ENCODE results near the gene MRPL32.
"Not testable (repeated sequence)": the region's sequence is repeated elsewhere in the genome, so short reads cannot be mapped to it uniquely, and the experiment has no call there.

The MRPL32 gene

GRCh38 chr7:42931834-42932651 lies at the start of gene MRPL32, which contains the start of gene PSMA2:
Gene MRPL32 (plus strand): TSS chr7:42932376. CDS start chr7:42932387, 11 bp downstream.
Gene PSMA2 (minus strand): TSS chr7:42932174. CDS start chr7:42932158, 16 bp downstream.
- peak within 1 kb of the TSS; percentile 60 to 93 (median 86) for H3K27ac ChIP-seq
- peak within 1 kb of the TSS; percentile 56 to 90 (median 73) for H3K4me3 ChIP-seq

DNA sequence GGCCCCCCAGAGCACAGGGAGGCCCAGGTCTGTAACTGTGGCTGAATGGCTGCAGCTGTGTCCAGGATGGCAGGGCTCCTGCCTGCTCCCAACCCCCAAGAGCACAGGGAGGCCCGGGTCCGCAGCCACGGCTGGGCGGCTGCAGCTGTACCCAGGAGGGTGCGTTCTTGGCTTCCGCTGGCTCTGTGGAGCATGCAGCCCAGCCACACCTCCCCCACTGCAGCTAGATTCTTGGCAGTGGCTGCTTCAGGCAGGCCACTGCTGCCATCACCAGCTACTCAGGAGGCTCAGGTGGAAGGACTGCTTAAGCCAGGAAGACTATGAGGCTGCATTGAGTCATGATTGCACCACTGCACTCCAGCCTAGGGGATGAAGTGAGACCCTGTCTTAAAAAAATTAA lies 48.2 kb upstream of the MRPL32 start:
- no peak overlapping the region for H3K4me3 ChIP-seq
- no peak overlapping the region for H3K27ac ChIP-seq

GRCh38 chr7:42885183-42885582 lies 47.0 kb upstream of the MRPL32 start:
- not testable (repeated sequence) for H3K4me3 ChIP-seq

DNA sequence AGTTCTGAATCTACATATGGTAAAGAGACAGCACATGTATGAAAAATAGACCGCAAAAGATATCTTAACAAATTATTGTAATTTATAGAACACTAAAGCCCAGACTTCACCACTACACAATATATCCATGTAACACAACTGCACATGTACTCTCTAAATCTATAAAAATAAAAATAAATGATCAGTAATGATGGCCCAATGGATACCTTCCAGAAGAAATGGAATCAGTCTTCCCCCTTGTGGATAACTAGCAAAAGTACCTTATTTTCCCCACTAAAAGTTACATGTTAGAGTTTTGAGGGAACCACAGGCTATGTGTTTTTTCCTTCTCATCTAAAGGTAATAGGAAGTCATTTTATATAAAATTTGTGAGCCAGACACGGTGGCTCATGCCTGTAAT lies 46.0 kb upstream of the MRPL32 start:
- Histone ChIP-seq H3K4me3 (no peak overlapping the region), H3K27ac (no peak overlapping the region)

More at GRCh38 chr7:42885183-42885582, 47.0 kb upstream of the MRPL32 start:
- not testable (repeated sequence) for H3K27ac ChIP-seq

GRCh38 chr7:42886893-42887505 lies 45.2 kb upstream of the MRPL32 start:
- Histone ChIP-seq H3K4me3 (no peak overlapping the region), H3K27ac (no peak overlapping the region)

DNA sequence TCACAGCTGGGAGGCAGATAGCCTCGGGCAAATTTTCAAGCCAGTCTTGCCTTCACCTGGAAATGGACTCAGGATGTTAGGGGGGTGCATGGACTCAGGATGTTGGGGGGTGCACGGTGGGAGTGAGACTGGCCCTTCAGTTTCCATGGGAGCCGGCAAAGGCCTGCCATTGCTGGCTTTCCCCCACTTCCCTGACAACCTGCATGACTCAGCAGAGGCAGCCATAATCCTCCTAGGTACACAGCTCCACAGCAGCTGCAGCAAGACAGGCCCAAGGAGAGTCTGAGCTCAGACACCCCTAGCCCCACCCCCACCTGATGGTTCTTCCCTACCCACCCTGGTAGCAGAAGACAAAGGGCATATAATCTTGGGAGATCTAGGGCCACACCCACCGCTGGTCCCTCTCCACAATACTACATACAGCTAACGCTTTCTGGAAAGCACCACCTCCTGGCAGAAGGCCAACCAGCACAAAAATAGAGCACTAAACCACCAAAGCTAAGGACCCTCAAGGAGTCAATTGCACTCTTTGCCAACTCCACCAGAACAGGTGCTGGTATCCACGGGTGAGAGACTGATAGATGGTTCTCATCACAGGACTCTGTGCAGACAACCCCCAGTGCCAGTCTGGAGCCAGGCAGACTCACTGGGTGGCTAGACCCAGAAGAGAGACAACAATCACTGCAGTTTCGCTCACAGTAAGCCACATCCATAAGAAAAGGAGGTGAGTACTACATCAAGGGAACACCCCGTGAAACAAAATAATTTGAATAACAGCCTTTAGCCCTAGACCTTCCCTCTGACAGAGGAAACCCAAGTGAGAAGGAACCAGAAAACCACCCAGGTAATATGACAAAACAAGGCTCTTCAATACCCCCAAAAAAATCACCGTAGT lies 38.6 kb upstream of the MRPL32 start:
- H3K4me3 ChIP-seq, result no peak overlapping the region
- no peak overlapping the region for H3K27ac ChIP-seq

DNA sequence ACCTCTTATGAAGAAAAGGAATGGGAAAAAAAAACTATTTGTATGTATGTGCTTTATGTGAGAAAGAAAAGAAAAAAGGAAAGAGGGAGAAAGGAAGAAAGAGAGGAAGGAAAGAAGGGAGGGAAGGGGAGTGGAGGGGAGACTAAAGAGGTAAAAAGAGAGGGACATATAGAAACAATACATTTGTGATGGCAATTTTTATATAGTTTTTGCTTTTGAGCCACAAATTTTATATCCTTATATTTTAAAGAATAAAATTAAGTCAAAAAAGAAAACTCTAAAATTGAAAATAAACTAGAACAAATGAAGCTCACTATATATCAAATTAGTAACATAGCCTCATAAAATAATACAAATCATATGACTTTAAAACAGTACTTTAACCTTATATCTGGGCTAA lies 31.3 kb upstream of the MRPL32 start:
- Histone ChIP-seq H3K27ac (no peak overlapping the region), H3K4me3 (no peak overlapping the region)

DNA sequence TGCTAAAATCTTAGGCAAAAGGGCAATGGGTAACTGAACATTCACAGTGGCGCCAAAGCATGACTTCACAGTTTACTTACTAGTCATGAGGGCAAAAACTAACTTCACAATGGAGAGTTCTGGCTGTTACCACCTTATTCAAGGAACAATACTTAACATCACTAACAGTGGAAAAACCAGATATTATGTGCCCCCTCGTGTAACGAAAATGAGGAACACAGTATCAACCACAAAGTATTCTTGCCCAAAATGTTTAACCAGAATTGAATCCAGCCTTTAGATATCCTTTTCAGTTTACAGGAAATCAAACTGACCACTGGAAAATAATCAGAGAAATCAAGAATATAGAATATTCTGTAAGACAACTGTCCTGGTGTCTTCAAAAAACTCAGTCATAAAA lies 29.8 kb upstream of the MRPL32 start:
- Histone ChIP-seq H3K27ac (no peak overlapping the region), H3K4me3 (no peak overlapping the region)

DNA sequence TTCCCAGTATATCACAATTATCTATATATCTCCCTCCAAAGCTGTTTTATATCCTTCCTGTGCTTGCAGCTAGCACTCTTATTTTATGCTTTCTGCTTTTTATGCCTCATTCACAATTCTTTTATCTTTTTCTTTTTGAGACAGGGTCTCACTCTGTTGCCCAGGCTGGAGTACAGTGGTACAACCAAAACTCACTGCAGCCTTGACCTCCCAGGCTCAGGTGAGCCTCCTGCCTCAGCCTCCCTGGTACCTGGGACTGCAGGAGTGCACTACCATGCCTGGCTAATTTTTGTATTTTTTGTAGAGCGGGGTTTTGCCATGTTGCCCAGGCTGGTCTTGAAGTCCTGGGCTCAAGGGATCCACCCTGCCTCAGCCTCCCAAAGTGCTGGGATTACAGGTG lies 26.0 kb upstream of the MRPL32 start:
- Histone ChIP-seq H3K4me3 (no peak overlapping the region), H3K27ac (no peak overlapping the region)

DNA sequence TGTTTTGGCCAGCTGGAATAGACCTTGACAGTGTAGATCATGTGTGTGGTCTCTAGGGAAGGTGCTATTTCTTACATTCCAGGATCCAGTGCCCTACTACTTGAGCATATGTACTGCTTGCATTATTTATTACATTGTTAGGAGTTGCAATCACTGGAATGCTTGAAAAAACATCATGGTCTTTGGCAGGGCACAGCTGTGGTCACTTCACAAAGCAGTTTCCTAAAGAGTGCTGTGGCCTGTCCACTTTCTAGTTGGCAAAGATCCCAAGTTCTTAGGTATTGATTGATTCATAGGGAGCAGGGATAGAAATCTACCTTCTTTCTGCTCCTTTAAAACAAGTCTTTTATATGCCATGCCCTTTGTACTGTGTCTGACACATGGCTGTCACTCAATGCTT lies 24.9 kb upstream of the MRPL32 start:
- no peak overlapping the region for H3K27ac ChIP-seq

GRCh38 chr7:42910306-42910705 lies 21.9 kb upstream of the MRPL32 start:
- H3K27ac ChIP-seq, result no peak overlapping the region
- H3K4me3 ChIP-seq, result no peak overlapping the region

More for the DNA sequence above, 24.9 kb upstream of the MRPL32 start:
- H3K4me3 ChIP-seq, result no peak overlapping the region

- H3K4me3 ChIP-seq, result peak within 1 kb of the TSS; percentile 60 to 95 (median 91)
- peak within 1 kb of the TSS; percentile 64 to 93 (median 87) for H3K27ac ChIP-seq
Observed at GRCh38 chr7:42911454-42912447, 20.4 kb upstream of the MRPL32 start, which contains the start of gene C7orf25. Gene C7orf25 (minus strand): TSS chr7:42912070. CDS start chr7:42910900, 1,170 bp downstream.

DNA sequence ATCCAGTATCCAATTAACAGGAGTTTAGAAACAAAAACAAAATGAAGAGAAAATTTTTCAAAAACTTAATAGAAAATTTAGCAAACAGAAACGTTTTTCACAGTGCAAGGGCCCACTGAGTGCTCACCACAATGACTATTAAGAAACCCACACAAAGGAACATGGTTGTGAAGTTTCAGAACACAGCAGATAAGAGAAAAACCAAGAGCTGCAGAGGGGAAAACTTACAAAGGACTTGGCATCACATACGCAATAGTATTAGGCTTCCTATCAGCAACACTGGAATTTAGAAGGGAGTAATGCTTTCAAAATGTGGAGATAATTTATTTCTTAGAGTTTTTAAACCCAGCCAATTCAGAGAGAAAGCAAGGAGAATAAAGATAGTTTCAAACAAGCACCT lies 18.6 kb upstream of the MRPL32 start:
- no peak overlapping the region for H3K4me3 ChIP-seq
- H3K27ac ChIP-seq, result no peak overlapping the region

DNA sequence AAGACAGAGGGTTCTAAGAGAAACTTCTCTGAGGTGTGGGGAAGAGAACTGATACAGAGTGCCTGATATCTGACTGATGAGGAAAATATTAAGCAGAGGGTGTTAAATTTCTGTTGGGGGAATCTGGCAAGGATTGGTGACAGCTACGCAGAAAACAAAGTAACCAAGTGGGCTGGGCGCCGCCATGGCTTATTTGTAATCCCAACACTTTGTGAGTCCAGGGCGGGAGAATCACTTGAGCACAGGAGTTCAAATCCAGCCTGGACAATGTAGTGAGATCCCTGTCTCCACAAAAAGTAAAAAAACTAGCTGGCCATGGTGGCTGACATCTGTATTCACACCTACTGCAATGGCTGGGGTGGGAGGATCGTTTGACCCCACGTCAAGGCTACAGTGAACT lies 18.2 kb upstream of the MRPL32 start:
- H3K27ac ChIP-seq, result no peak overlapping the region

GRCh38 chr7:42914421-42915045 lies 17.6 kb upstream of the MRPL32 start:
- H3K27ac ChIP-seq, result peak overlapping the region in 4 of 21 experiments; percentile 5 to 37 (median 24)
- H3K4me3 ChIP-seq, result no peak overlapping the region

More for the DNA sequence above, 18.2 kb upstream of the MRPL32 start:
- no peak overlapping the region for H3K4me3 ChIP-seq

- H3K4me3 ChIP-seq, result no peak overlapping the region
- H3K27ac ChIP-seq, result peak overlapping the region in 2 of 21 experiments; percentile 16 to 20
Observed at GRCh38 chr7:42915356-42915755, 16.8 kb upstream of the MRPL32 start.

- H3K4me3 ChIP-seq, result no peak overlapping the region
- no peak overlapping the region for H3K27ac ChIP-seq
Observed at GRCh38 chr7:42922017-42922753, 10.0 kb upstream of the MRPL32 start.

All from skin epidermis (tissue), 12 donors.